HCT116 (cell line): ENCODE measurements around the gene PPM1E. TPM values are rescaled to one million over a fixed set of nuclear protein-coding genes. Genes with fewer than 3 reads are reported as not detected.

Source experiments
- ATAC-seq: fragments of 200-7000 bp; cut with Tn5 transposase; 2 replicates; pipeline ENCODE4 v1.9.1; 2020; ENCODE audit warnings: mild to moderate bottlenecking, moderate library complexity
- BruUV-seq: library from RNA; stranded (reverse); fragments of 400-500 nt; replicated peaks from 2 replicates; lab custom pipeline; 2021; lab: Mats Ljungman, UMichigan
- CTCF ChIA-PET: fragments of 300-600 bp; sonication (Branson Sonifier 250); formaldehyde crosslinking; loops from one replicate; lab custom pipeline; 2021; ENCODE audit warnings: antibody characterized with exemption; lab: Charles Lee
- POLR2A ChIA-PET: fragments of 300-600, 350-600 bp; sonication (Branson Sonifier 250); formaldehyde crosslinking; loops from one replicate; lab custom pipeline; 2021; ENCODE audit warnings: antibody characterized with exemption; lab: Charles Lee
- RAD21 ChIA-PET, 2 experiments: fragments of 300-600 bp; sonication (Branson Sonifier 250); formaldehyde crosslinking; loops; one replicate each; lab custom pipeline; 2023; ENCODE audit warnings: low total read pairs in 2 of 2; ENCODE audit not compliant: uncharacterized antibody in 2 of 2, unreplicated experiment in 2 of 2, low non-redundant PET in 1 of 2; lab: Charles Lee
- DNase-seq: peaks from one replicate; pipeline ENCODE4 v3.0.0-alpha.2; 2010; ENCODE audit warnings: low read depth, low spot score
- H2AFZ ChIP-seq: fragments of 200-600 bp; shearing (Covaris generic), sonication (generic); 2 replicates; pipeline ENCODE4 v1.6.1; 2017; ENCODE audit warnings: low read depth, mixed run types, mixed read lengths, antibody characterized with exemption, low read length; ENCODE audit not compliant: poor library complexity, severe bottlenecking
- H3K27ac ChIP-seq: 2 replicates; pipeline ENCODE4 v1.5.1; 2012; ENCODE audit warnings: low read depth, low read length
- H3K27me3 ChIP-seq: fragments of 200-600 bp; sonication (generic); 2 replicates; pipeline ENCODE4 v1.6.1; 2016; ENCODE audit warnings: mixed run types, low read length, mixed read lengths; ENCODE audit not compliant: insufficient read depth
- H3K36me3 ChIP-seq, 2 experiments: fragments of 200-500 bp in 1 of 2; fragments of 200-600 bp in 1 of 2; sonication (Bioruptor generic) in 1 of 2; sonication (generic) in 1 of 2; 2 replicates each; pipeline versions ENCODE4 v1.5.1 to v1.6.1; 2014 to 2016; ENCODE audit warnings: low read length in 2 of 2, inconsistent platforms in 1 of 2, mixed read lengths in 1 of 2, mixed run types in 1 of 2; ENCODE audit not compliant: insufficient read depth in 2 of 2, control insufficient read depth in 1 of 2
- H3K4me1 ChIP-seq, 2 experiments: fragments of 200-600 bp in 1 of 2; sonication (generic) in 1 of 2; 2 replicates each; pipeline versions ENCODE4 v1.5.1 to v1.6.1; 2012 to 2017; ENCODE audit warnings: low read length in 2 of 2, inconsistent platforms in 1 of 2, mild to moderate bottlenecking in 1 of 2, mixed read lengths in 1 of 2, mixed run types in 1 of 2, moderate library complexity in 1 of 2; ENCODE audit not compliant: insufficient read depth in 2 of 2, control insufficient read depth in 1 of 2
- H3K4me2 ChIP-seq: fragments of 200-600 bp; sonication (generic); 2 replicates; pipeline ENCODE4 v1.6.1; 2017; ENCODE audit warnings: mixed run types, low read length, mixed read lengths
- H3K4me3 ChIP-seq, 2 experiments: fragments of 200-600 bp in 1 of 2; sonication (generic) in 1 of 2; replicated peaks in 1 of 2; 2 replicates each; pipeline ENCODE4 v1.5.1; 2011 to 2016; ENCODE audit warnings: low read length in 2 of 2, control low read depth in 1 of 2, low read depth in 1 of 2, mild to moderate bottlenecking in 1 of 2, mixed read lengths in 1 of 2, mixed run types in 1 of 2
- H3K79me2 ChIP-seq: fragments of 200-600 bp; sonication (generic); 2 replicates; pipeline ENCODE4 v1.6.1; 2017; ENCODE audit warnings: mild to moderate bottlenecking, mixed run types, low read length, moderate library complexity, mixed read lengths; ENCODE audit not compliant: insufficient read depth
- H3K9ac ChIP-seq: fragments of 200-600 bp; sonication (generic); 2 replicates; pipeline ENCODE4 v1.6.1; 2016; ENCODE audit warnings: low read length, mixed read lengths
- H3K9me2 ChIP-seq: fragments of 200-600 bp; sonication (generic), shearing (Covaris generic); 2 replicates; pipeline ENCODE4 v1.6.1; 2017; ENCODE audit warnings: mixed run types, mild to moderate bottlenecking, moderate library complexity; ENCODE audit not compliant: insufficient read depth
- H3K9me3 ChIP-seq, 2 experiments: fragments of 200-500 bp in 1 of 2; fragments of 200-600 bp in 1 of 2; sonication (Bioruptor generic) in 1 of 2; sonication (generic) in 1 of 2; 2 replicates each; pipeline ENCODE4 v1.6.1; 2014 to 2017; ENCODE audit warnings: low read length in 2 of 2, mixed read lengths in 2 of 2, inconsistent platforms in 1 of 2, low read depth in 1 of 2, mild to moderate bottlenecking in 1 of 2, mixed run types in 1 of 2, moderate library complexity in 1 of 2; ENCODE audit not compliant: control insufficient read depth in 1 of 2, insufficient read depth in 1 of 2
- H4K20me1 ChIP-seq: fragments of 200-600 bp; sonication (generic), shearing (Covaris generic); 2 replicates; pipeline ENCODE4 v1.6.1; 2017; ENCODE audit warnings: mixed run types, mild to moderate bottlenecking, moderate library complexity; ENCODE audit not compliant: insufficient read depth
- CBX3 ChIP-seq: IDR thresholded peaks from 2 replicates; pipeline ENCODE4 v1.6.1; 2012; ENCODE audit warnings: low read depth
- CEBPB ChIP-seq: IDR thresholded peaks from 2 replicates; pipeline ENCODE4 v1.6.1; 2012; ENCODE audit warnings: low read depth
- ELF1 ChIP-seq: IDR thresholded peaks from 2 replicates; pipeline ENCODE4 v1.6.1; 2012; ENCODE audit warnings: low read depth, borderline replicate concordance
- POLR2AphosphoS5 ChIP-seq: IDR thresholded peaks from 2 replicates; pipeline ENCODE4 v1.6.1; 2011; ENCODE audit warnings: mild to moderate bottlenecking, low read depth, low read length, moderate library complexity
- SIN3A ChIP-seq: IDR thresholded peaks from 2 replicates; pipeline ENCODE4 v1.6.1; 2012; ENCODE audit warnings: low read depth
- SRF ChIP-seq: IDR thresholded peaks from 2 replicates; pipeline ENCODE4 v1.6.1; 2012; ENCODE audit warnings: low read depth
- ZFX ChIP-seq: fragments of 450-650 bp; IDR thresholded peaks from 2 replicates; pipeline ENCODE4 v1.6.1; 2017
- intact Hi-C: fragments of 100-400 bp; cut with micrococcal nuclease; formaldehyde crosslinking; loops from 2 replicates; pipeline ENCODE4 v1.10.0; 2022
- total RNA-seq: library from RNA; stranded (reverse); gene quantifications from one replicate; pipeline ENCODE4 v1.2.1, GENCODE V29; 2021; ENCODE audit not compliant: unreplicated experiment

The PPM1E gene
- total RNA-seq, 1 experiment from 2014 or later: 0.02 TPM

GRCh38 chr17:58811290-58811689, 55.6 kb downstream of the PPM1E start:
- H3K79me2 ChIP-seq: no peaks in the 10 kb centered on the region
- BruUV-seq: no TSS peak
- no peak overlapping the region for H3K4me3 ChIP-seq
- H3K4me2 ChIP-seq: no peak overlapping the region
- no peaks in the 10 kb centered on the region for H3K9me3 ChIP-seq
- H3K36me3 ChIP-seq: no peaks in the 10 kb centered on the region
- no peak overlapping the region for H2AFZ ChIP-seq
- no peaks in the 10 kb centered on the region for H3K4me1 ChIP-seq
- no peak overlapping the region for H3K27ac ChIP-seq
- H4K20me1 ChIP-seq: no peaks in the 10 kb centered on the region
- ChIA-PET CTCF (no interaction called here), POLR2A (no interaction called here), RAD21 (no interaction called here)
- H3K9ac ChIP-seq: no peak overlapping the region
- intact Hi-C loops: no loop called here
- no peaks in the 10 kb centered on the region for H3K27me3 ChIP-seq
- no peaks in the 10 kb centered on the region for H3K9me2 ChIP-seq
- no peak for ATAC-seq
- DNase-seq: no peak
- TF ChIP-seq CEBPB: peak; percentile 69
- no peak for TF ChIP-seq CBX3
- no peak for TF ChIP-seq ZFX

DNA sequence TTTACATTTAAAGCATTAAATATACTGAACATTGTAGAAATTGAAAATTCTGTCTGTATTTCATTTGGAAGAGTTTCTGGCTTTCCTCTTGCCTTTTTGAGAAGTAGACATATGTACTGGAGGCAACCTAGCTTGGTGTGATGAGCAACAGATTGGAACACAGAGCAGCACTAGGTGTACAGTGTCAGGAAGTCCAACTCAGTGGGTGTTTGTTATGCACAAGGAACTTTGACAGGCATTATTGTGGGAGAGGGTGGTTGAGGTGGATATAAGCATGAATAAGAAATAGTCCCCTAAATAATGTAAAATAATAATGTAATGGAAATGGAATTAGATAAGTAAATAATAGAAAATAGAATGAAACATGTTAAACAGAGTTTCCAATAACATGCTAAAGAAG, 58.1 kb downstream of the PPM1E start:
- BruUV-seq: no TSS peak
- TF ChIP-seq SRF: no peak
- TF ChIP-seq POLR2AphosphoS5: no peak
- no peak for TF ChIP-seq ELF1
- no peak for TF ChIP-seq SIN3A
- Histone ChIP-seq H3K36me3 (no peaks in the 10 kb centered on the region), H3K9ac (no peak overlapping the region), H3K27me3 (no peaks in the 10 kb centered on the region), H3K4me1 (no peaks in the 10 kb centered on the region), H3K4me3 (no peak overlapping the region), H4K20me1 (no peaks in the 10 kb centered on the region), H3K4me2 (no peak overlapping the region), H3K79me2 (no peaks in the 10 kb centered on the region), H3K9me2 (no peaks in the 10 kb centered on the region), H3K27ac (no peak overlapping the region), H3K9me3 (no peaks in the 10 kb centered on the region), H2AFZ (no peak overlapping the region)
- ATAC-seq (no peak), DNase-seq (no peak)
- CTCF ChIA-PET: no interaction called here
- POLR2A ChIA-PET: no interaction called here
- intact Hi-C loops: no loop called here
- RAD21 ChIA-PET: no interaction called here
